Chondrocyte (in vitro differentiated cells): ENCODE data around the gene PAFAH2. TPM values are rescaled to one million over a fixed set of nuclear protein-coding genes. Genes with fewer than 3 reads are reported as not detected.

ENCODE experiments used
- DNase-seq: peaks from one replicate; pipeline ENCODE4 v3.0.0; 2021; ENCODE audit warnings: mixed read lengths, low spot score
- H3K27ac Mint-ChIP-seq: one replicate; pipeline ENCODE4 v1.8.0; 2021; ENCODE audit warnings: mild to moderate bottlenecking, moderate library complexity, mixed read lengths; ENCODE audit not compliant: unreplicated experiment
- H3K27me3 Mint-ChIP-seq: 2 replicates; pipeline ENCODE4 v1.8.0; 2021; ENCODE audit warnings: low read depth, mixed read lengths
- H3K36me3 Mint-ChIP-seq: 2 replicates; pipeline ENCODE4 v1.8.0; 2021; ENCODE audit warnings: low read depth, mixed read lengths
- H3K4me1 Mint-ChIP-seq: 2 replicates; pipeline ENCODE4 v1.8.0; 2021; ENCODE audit warnings: low read depth, mild to moderate bottlenecking, mixed read lengths
- H3K4me3 Mint-ChIP-seq: one replicate; pipeline ENCODE4 v1.8.0; 2021; ENCODE audit warnings: mild to moderate bottlenecking, moderate library complexity, mixed read lengths; ENCODE audit not compliant: unreplicated experiment
- H3K9me3 Mint-ChIP-seq: 2 replicates; pipeline ENCODE4 v1.8.0; 2021; ENCODE audit warnings: low read depth, mixed read lengths
- total RNA-seq: library from RNA; stranded (reverse); gene quantifications from 3 replicates; pipeline ENCODE4 v1.2.1, GENCODE V29; 2021
- TF ChIP-seq, protein P1 (sequence below): fragments of 200-600 bp; sonication (generic); IDR thresholded peaks from 2 replicates; pipeline ENCODE4 v1.5.0; 2021; ENCODE audit warnings: antibody characterized with exemption, mild to moderate bottlenecking, moderate library complexity

PAFAH2 gene
- total RNA-seq, 1 donor from 2014 or later, result 10.7 TPM

DNA sequence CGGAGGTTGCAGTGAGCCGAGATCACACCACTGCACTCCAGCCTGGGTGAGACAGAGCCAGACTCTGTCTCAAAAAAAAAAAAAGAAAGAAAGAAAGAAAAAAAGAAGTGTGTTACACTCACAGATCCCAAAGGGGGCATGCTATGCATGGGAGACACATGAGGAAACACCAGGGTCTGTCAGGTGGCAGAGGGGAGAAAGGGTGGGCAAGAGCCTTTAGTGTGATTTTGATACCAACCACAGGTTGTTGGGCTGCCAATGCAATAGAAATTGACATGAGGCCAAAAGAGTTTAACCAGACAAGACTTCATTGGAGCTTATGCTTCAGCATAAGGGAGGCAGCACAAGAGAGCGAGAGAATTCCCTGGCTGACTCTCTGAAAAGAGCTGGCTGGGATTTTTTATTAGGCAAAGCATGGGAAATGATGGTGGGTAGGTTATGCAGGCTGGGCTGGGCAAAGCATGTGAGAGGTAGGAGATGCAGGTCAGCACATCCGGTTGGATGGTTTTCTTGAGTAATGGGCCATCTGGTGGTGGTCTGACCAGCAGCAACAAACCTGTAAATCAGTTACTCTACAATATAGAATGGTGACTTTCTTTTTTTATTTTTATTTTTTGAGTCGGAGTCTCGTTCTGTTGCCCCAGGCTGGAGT is 12.1 kb upstream of the PAFAH2 start:
- Mint-ChIP-seq H3K4me3 (no peak overlapping the region), H3K9me3 (no peaks in the 10 kb centered on the region), H3K36me3 (no peaks in the 10 kb centered on the region), H3K27ac (no peak overlapping the region), H3K27me3 (no peaks in the 10 kb centered on the region), H3K4me1 (no peaks in the 10 kb centered on the region)
- TF ChIP-seq, protein P1, sequence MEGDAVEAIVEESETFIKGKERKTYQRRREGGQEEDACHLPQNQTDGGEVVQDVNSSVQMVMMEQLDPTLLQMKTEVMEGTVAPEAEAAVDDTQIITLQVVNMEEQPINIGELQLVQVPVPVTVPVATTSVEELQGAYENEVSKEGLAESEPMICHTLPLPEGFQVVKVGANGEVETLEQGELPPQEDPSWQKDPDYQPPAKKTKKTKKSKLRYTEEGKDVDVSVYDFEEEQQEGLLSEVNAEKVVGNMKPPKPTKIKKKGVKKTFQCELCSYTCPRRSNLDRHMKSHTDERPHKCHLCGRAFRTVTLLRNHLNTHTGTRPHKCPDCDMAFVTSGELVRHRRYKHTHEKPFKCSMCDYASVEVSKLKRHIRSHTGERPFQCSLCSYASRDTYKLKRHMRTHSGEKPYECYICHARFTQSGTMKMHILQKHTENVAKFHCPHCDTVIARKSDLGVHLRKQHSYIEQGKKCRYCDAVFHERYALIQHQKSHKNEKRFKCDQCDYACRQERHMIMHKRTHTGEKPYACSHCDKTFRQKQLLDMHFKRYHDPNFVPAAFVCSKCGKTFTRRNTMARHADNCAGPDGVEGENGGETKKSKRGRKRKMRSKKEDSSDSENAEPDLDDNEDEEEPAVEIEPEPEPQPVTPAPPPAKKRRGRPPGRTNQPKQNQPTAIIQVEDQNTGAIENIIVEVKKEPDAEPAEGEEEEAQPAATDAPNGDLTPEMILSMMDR, result peak; percentile 61
- DNase-seq, result no peak

DNA sequence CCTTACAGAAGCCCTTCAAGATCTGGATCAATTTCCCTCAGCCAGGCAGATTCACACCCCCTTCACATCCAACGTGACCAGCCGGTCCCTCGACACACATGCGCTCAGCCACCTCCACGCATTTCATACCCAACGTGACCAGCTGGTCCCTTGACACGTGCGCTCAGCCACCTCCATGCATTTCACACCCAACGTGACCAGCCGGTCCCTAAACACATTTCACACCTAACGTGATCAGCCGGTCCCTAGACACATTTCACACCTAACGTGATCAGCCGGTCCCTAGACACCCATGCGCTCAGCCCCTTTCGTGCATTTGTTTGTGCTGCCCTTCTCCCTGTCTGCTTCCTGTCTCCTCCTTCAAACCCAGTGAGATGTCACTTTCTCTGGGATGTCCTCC is 8.8 kb upstream of the PAFAH2 start:
- Mint-ChIP-seq H3K4me3 (no peak overlapping the region), H3K9me3 (no peaks in the 10 kb centered on the region), H3K27me3 (peaks cover 2% of the 10 kb centered on the region), H3K27ac (no peak overlapping the region), H3K36me3 (no peaks in the 10 kb centered on the region), H3K4me1 (no peaks in the 10 kb centered on the region)
- no peak for DNase-seq
- TF ChIP-seq, protein P1, result no peak

DNA sequence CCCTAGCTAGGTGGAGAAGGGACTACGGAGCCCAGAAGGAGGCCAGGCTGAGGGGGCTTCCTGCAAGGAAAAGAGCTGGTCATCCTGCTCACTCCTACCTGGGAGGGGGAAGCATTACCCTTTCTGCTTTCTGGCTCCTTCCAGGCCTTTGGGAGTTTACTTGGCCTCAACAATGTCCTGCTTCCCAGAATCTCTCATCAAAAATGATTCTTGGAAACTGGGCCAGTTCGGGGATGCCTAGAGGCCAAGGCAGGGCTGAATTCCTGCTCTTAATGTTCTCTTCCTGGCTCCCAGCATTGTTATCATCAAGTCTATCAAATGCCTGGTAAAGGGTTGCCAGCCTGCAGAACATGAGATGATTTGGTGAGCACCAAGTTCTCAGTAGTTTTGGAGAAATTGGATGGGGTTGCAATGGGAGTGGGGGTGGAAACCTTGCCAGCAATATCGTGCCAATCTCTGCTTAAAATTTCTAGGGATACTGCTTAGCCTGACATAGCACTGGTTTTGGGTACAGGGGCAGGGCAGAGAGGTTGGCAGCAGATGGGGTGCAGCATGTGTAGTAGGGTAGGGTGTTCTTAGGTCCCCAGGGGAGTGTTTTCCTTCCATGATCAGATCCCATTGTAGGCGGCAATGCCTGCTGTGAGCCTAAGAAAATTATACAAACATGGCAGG is 7.7 kb upstream of the PAFAH2 start:
- Mint-ChIP-seq H3K27me3 (peaks cover 2% of the 10 kb centered on the region), H3K27ac (no peak overlapping the region), H3K4me1 (no peaks in the 10 kb centered on the region), H3K36me3 (no peaks in the 10 kb centered on the region), H3K9me3 (no peaks in the 10 kb centered on the region), H3K4me3 (no peak overlapping the region)
- no peak for DNase-seq
- TF ChIP-seq, protein P1, result no peak

DNA sequence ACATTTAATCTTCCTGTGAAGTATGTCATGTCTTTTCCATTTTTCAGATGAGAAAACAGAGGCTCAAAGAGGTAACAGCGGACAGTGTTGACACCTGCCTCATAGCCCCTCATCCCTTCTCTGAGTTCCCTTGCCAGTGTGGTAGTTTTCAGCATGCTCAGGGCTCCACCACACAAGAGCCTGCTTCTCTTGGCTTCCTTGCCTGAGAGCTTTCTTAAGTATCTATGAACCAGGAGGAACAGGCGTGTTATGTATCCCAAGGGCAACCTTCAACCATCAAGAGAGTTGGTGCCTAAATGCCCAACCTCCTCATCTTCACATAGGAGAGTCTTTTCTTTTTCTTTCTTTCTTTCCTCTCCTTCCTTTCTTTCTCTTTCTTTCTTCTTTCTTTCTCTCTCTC is 5.9 kb upstream of the PAFAH2 start:
- H3K36me3 Mint-ChIP-seq, result no peaks in the 10 kb centered on the region
- no peak overlapping the region for H3K4me3 Mint-ChIP-seq
- TF ChIP-seq, protein P1, result no peak
- no peaks in the 10 kb centered on the region for H3K9me3 Mint-ChIP-seq
- H3K27me3 Mint-ChIP-seq, result peaks cover 2% of the 10 kb centered on the region
- no peak overlapping the region for H3K27ac Mint-ChIP-seq
- H3K4me1 Mint-ChIP-seq, result no peaks in the 10 kb centered on the region
- no peak for DNase-seq

DNA sequence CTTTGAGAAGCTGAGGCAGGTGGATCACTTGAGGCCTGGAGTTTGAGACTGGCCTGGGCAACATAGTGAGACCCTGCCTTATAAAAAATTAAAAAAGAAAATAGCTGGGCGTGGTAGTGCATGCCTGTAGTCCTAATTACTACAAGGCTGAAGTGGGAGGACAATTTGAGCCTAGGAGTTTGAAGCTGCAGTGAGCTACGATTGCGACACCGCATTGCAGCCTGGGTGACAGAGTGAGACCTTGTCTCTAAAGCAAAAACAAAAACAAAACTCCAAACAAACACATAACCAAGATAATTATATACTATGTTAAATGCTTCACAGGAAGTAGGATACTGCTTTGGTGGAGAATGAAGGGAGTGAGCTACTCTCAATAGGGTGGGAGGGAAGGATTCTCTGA is 5.4 kb upstream of the PAFAH2 start:
- DNase-seq, result no peak
- Mint-ChIP-seq H3K4me1 (peaks cover 4% of the 10 kb centered on the region), H3K4me3 (no peak overlapping the region), H3K27me3 (peaks cover 2% of the 10 kb centered on the region), H3K27ac (no peak overlapping the region), H3K36me3 (no peaks in the 10 kb centered on the region), H3K9me3 (no peaks in the 10 kb centered on the region)
- TF ChIP-seq, protein P1, result no peak
